A549 treated with AZD2906 at 1 μM for 4 hours (cell line): ENCODE results near the gene OR4C6. TPM values are rescaled to one million over a fixed set of nuclear protein-coding genes. Genes with fewer than 3 reads are reported as not detected.

Source experiments
- total RNA-seq: library from RNA; stranded (reverse); fragments of 200-300 nt; extraction: Qiagen RNA extraction; gene quantifications from 5 replicates; pipeline ENCODE4 v1.2.3, GENCODE V29; 2022

Gene OR4C6
- not detected in 5 replicates for total RNA-seq

DNA sequence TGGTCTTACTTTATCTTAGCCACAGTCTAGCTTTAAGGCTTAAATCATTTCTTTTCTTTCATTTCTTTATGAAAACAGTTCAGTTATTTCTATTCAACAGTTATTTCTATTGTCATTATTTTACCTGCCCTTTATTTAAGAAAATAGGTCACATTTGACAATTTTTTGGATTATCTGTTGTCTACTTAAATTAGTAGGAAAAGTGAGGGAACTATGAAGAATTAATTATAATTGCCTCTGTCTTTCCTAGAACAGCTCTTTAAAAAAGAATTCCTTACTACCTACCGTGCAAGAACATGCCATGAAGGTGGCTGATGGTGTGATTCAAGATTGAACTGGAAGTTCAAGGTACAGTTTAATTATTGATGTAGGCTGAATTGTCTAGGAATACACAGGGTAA lies at the start of gene OR4C6:
TSS of gene OR4C6 (plus strand) at position 301 of the 400 bp plus-strand sequence. CDS start 2,966 bp downstream, outside the sequence.

DNA sequence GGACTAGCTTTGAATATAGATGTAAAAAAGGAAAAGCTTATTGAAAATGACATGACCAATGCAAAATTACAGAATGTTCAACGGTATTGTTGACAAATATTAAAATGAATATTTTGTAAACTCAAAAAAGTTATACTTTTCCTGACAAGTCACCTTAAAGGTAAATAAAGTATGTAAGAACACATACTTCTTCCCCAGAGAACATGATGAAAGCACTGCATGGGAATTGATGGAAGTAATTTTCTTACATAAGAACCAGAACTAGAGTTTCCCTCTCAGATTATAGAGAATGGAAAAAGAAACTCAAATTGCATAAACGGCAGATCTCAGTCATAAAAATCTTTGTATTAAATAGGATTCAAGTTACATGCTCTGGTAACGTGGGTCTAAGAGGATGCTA lies 27.2 kb upstream of the OR4C6 start, which contains the start of gene OR4P4:
TSS of gene OR4P4 (plus strand) at position 301 of the 400 bp plus-strand sequence.

DNA sequence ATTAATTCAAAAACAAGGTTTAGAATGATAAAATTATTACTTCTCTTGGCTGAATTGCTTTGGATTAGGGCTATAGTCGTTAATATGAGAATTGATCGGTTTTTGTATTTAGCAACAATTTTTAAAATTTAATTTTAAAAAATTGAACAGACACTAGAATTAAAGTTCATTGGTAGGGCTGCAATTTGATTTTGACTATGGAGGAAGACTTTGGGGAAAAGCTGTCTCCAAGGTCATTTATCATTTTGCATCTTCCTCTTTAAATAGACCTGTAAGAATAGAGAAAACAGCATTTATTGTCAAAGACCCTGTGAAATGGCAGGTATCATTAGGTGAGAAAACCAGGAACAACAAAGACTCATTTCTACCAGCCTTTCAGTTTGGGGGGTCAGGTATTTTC lies 14.0 kb upstream of the OR4C6 start, which contains the start of gene OR4S2:
TSS of gene OR4S2 (plus strand) at position 301 of the 400 bp plus-strand sequence. CDS start 2,577 bp downstream, outside the sequence.

Other genes with a start within 250 kb of the OR4C6 start
- gene OR4C15, start 107.7 kb upstream of the OR4C6 start, total RNA-seq = not detected in 5 replicates
- not detected in 5 replicates for gene OR4C16, start 90.1 kb upstream of the OR4C6 start, total RNA-seq
- gene OR4C11, start 54.6 kb upstream of the OR4C6 start, total RNA-seq = not detected in 5 replicates
- not detected in 5 replicates for gene OR4P4, start 27.1 kb upstream of the OR4C6 start, total RNA-seq
- gene OR4S2, start 13.9 kb upstream of the OR4C6 start, total RNA-seq = not detected in 5 replicates
- gene OR5D13, start 111.2 kb downstream of the OR4C6 start, total RNA-seq = not detected in 5 replicates
- not detected in 5 replicates for gene OR5D14, start 133.4 kb downstream of the OR4C6 start, total RNA-seq
- gene OR5L1, start 149.2 kb downstream of the OR4C6 start, total RNA-seq = not detected in 5 replicates
- not detected in 5 replicates for gene OR5D18, start 157.4 kb downstream of the OR4C6 start, total RNA-seq
- not detected in 5 replicates for gene OR5L2, start 165.0 kb downstream of the OR4C6 start, total RNA-seq
- not detected in 5 replicates for gene OR5D16, start 176.6 kb downstream of the OR4C6 start, total RNA-seq
- gene TRIM51, start 221.1 kb downstream of the OR4C6 start, total RNA-seq = not detected in 5 replicates